K562 (cell line): ENCODE data around the gene ERAS. TPM values are rescaled to one million over a fixed set of nuclear protein-coding genes. Genes with fewer than 3 reads are reported as not detected.

Experiments used
- CHD1 ChIP-seq: fragments of 200-600 bp; sonication (generic); IDR thresholded peaks from one replicate; pipeline ENCODE4 v1.6.1; 2012; ENCODE audit warnings: mild to moderate bottlenecking, moderate library complexity, low read length, inconsistent platforms
- DMBX1 ChIP-seq: fragments of 250-450 bp; sonication (Bioruptor Pico); IDR thresholded peaks from 2 replicates; pipeline ENCODE4 v1.8.0; 2022; ENCODE audit warnings: inconsistent platforms, mild to moderate bottlenecking, moderate library complexity, borderline replicate concordance
- ELF4 ChIP-seq: fragments of 450-650 bp; formaldehyde crosslinking; IDR thresholded peaks from 2 replicates; pipeline ENCODE4 v1.4.0; 2022; ENCODE audit warnings: missing genetic modification characterization
- FUS ChIP-seq: fragments of 200-400 bp; formaldehyde crosslinking; optimal IDR thresholded peaks from 2 replicates; pipeline ENCODE3; 2017; ENCODE audit warnings: low read depth, low read length
- HIVEP1 ChIP-seq: fragments of 250-450 bp; sonication (Bioruptor Pico); IDR thresholded peaks from 2 replicates; pipeline ENCODE4 v1.4.0; 2020; ENCODE audit warnings: mild to moderate bottlenecking
- HLTF ChIP-seq: fragments of 450-650 bp; IDR thresholded peaks from 2 replicates; pipeline ENCODE4 v1.6.1; 2016
- LARP7 ChIP-seq: fragments of 450-650 bp; IDR thresholded peaks from 2 replicates; pipeline ENCODE4 v1.6.1; 2016
- MAZ ChIP-seq, 2 experiments: fragments of 450-650 bp in 1 of 2; sonication (generic) in 1 of 2; formaldehyde crosslinking; IDR thresholded peaks in 1 of 2; conservative IDR thresholded peaks in 1 of 2; 2 replicates each; pipeline versions ENCODE4 v1.4.0 to v1.5.0; 2020; ENCODE audit warnings: mild to moderate bottlenecking in 1 of 2, missing genetic modification reagents in 1 of 2
- MTA1 ChIP-seq: fragments of 450-650 bp; IDR thresholded peaks from 2 replicates; pipeline ENCODE4 v1.6.1; 2017; ENCODE audit warnings: borderline replicate concordance
- NCOR1 ChIP-seq: fragments of 450-650 bp; IDR thresholded peaks from 2 replicates; pipeline ENCODE4 v1.6.1; 2016; ENCODE audit warnings: mild to moderate bottlenecking, moderate library complexity
- NFRKB ChIP-seq: fragments of 450-650 bp; IDR thresholded peaks from 2 replicates; pipeline ENCODE4 v1.6.1; 2016; ENCODE audit warnings: low read depth
- POLR2AphosphoS2 ChIP-seq: IDR thresholded peaks from 2 replicates; pipeline ENCODE4 v1.6.1; 2012; ENCODE audit warnings: low read length, improper control_type of control experiment
- SUPT5H ChIP-seq: fragments of 450-650 bp; IDR thresholded peaks from 2 replicates; pipeline ENCODE4 v1.6.1; 2016
- TRIM28 ChIP-seq: fragments of 450-650 bp; IDR thresholded peaks from 2 replicates; pipeline ENCODE4 v1.6.1; 2017
- ZBTB2 ChIP-seq: fragments of 450-650 bp; IDR thresholded peaks from 2 replicates; pipeline ENCODE4 v1.6.1; 2016; ENCODE audit warnings: antibody characterized with exemption
- ZBTB26 ChIP-seq: fragments of 450-650 bp; formaldehyde crosslinking; IDR thresholded peaks from 2 replicates; pipeline ENCODE4 v1.4.0; 2022; ENCODE audit warnings: missing genetic modification characterization
- ZBTB34 ChIP-seq: fragments of 250-450 bp; sonication (Bioruptor Pico); IDR thresholded peaks from 2 replicates; pipeline ENCODE4 v1.8.0; 2021; ENCODE audit warnings: mild to moderate bottlenecking, moderate library complexity
- ZBTB7A ChIP-seq: IDR thresholded peaks from 2 replicates; pipeline ENCODE4 v1.6.1; 2011; ENCODE audit warnings: low read depth, mild to moderate bottlenecking, low read length, moderate library complexity, borderline replicate concordance; ENCODE audit not compliant: control insufficient read depth
- ZNF395 ChIP-seq: fragments of 200-800 bp; sonication (Bioruptor generic); IDR thresholded peaks from 2 replicates; pipeline ENCODE4 v1.6.1; 2017; ENCODE audit warnings: missing genetic modification characterization, missing compliant biosample characterization
- polyA plus RNA-seq, 8 experiments: library from polyadenylated mRNA; depleted of rRNA in 4 of 8; stranded (reverse) in 5 of 8; unstranded in 3 of 8; fragments of >200 nt; fragmentation: Nextera tagmentation in 2 of 8; fragmentation: Illumina TruSeq in 1 of 8; extraction: Ambion mirVana in 2 of 8; extraction: Trizol in 1 of 8; gene quantifications; 2 replicates each; pipeline versions ENCODE4 v1.2.1 to v1.2.3, GENCODE V29; 2011 to 2014; ENCODE audit warnings: inconsistent platforms in 1 of 8, missing spikeins in 1 of 8
- total RNA-seq, 7 experiments: library from RNA; depleted of rRNA in 6 of 7; stranded (reverse); fragments of >200 nt in 6 of 7; fragmentation: Illumina TruSeq in 2 of 7; extraction: Trizol in 2 of 7; gene quantifications; 2 replicates each; pipeline versions ENCODE4 v1.2.1 to v1.2.3, GENCODE V29; 2011 to 2021; ENCODE audit warnings: low replicate concordance in 1 of 7

ERAS gene
- total and polyA plus RNA-seq, 9 of the 15 experiments (the other 6 are each of a cell fraction or from before 2014, with no cell fraction given) = 0.07 to 0.12 TPM; not detected in 7

DNA sequence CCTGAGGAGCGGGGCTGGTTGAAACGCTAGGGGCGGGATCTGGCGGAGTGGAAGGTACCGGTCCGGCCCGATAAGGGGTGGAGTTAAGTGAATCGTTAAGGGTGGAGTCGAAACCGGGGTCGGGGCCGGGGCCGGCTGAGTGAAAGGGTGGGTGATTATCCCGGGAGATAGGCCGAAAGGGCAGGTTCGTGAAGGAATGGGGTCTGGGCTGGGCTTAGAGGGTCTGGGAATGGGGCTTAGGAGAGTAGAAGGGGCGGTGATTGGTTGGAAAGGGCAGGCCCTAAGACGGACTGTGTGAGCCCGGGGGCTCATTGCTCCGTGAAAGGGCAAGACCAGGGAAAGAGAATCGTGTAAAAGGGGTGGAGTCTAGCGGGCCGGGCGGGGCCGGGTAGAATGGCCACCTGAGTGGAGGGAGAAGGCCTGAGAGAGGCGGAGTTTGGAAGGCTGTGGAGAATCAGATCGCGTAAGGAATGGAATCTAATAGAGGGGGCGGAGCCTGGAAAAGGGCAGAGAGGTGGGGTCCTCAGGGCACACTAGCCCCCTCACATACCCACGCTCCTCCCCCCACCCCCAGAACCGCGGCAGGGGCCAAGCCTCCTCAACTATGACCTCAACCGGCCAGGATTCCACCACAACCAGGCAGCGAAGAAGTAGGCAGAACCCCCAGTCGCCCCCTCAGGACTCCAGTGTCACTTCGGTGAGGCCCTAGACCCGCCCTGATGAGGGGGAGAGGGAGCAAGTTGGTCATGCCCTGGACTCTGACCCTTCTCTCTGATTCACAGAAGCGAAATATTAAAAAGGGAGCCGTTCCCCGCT is 24.0 kb upstream of the ERAS start (continued):
- TF ChIP-seq ZBTB2 = 0 out of 2 replicates have a peak, but pooled peaks have one; percentile 42
- TF ChIP-seq ZBTB26 (CRISPR knock-in tag) = peak; percentile 84; the same call in 1 of the 2 replicates
- peak; percentile 95 for TF ChIP-seq ELF4 (CRISPR knock-in tag)
- no peak for TF ChIP-seq NCOR1
- peak; percentile 46 for TF ChIP-seq CHD1
- TF ChIP-seq HIVEP1 (CRISPR knock-in tag) = no peak
- peak; percentile 96 for TF ChIP-seq SUPT5H
- TF ChIP-seq ZBTB7A = peak; percentile 65; the same call in 1 of the 2 replicates
- TF ChIP-seq ZBTB34 = no peak
- 0 out of 2 replicates have a peak, but pooled peaks have one; percentile 83 for TF ChIP-seq HLTF
- 0 out of 2 replicates have a peak, but pooled peaks have one; percentile 43 for TF ChIP-seq ZNF395 (CRISPR knock-in tag)
- TF ChIP-seq POLR2AphosphoS2 = no peak
- no peak for TF ChIP-seq DMBX1 (CRISPR knock-in tag)
- no peak for TF ChIP-seq TRIM28
- peak; percentile 84; the same call in 1 of the 2 replicates for TF ChIP-seq LARP7
- TF ChIP-seq MAZ (CRISPR knock-in tag; conservative IDR thresholded peaks at IDR 0.05 in 1 of 2, IDR thresholded peaks at IDR 0.05 in 1 of 2) = peak; percentile 42 to 51; a peak in 2 of 4 replicates
- TF ChIP-seq MTA1 = peak; percentile 40; the same call in 1 of the 2 replicates
- no peak for TF ChIP-seq FUS
- peak; percentile 85 for TF ChIP-seq NFRKB
